A549 treated with Mapracorat at 1 μM for 4 hours (cell line): ENCODE measurements around the gene DDX54. TPM values are rescaled to one million over a fixed set of nuclear protein-coding genes. Genes with fewer than 3 reads are reported as not detected.

Source experiments
- total RNA-seq: library from RNA; stranded (reverse); fragments of 200-300 nt; extraction: Qiagen RNA extraction; gene quantifications from 5 replicates; pipeline ENCODE4 v1.2.3, GENCODE V29; 2022

The DDX54 gene, protein sequence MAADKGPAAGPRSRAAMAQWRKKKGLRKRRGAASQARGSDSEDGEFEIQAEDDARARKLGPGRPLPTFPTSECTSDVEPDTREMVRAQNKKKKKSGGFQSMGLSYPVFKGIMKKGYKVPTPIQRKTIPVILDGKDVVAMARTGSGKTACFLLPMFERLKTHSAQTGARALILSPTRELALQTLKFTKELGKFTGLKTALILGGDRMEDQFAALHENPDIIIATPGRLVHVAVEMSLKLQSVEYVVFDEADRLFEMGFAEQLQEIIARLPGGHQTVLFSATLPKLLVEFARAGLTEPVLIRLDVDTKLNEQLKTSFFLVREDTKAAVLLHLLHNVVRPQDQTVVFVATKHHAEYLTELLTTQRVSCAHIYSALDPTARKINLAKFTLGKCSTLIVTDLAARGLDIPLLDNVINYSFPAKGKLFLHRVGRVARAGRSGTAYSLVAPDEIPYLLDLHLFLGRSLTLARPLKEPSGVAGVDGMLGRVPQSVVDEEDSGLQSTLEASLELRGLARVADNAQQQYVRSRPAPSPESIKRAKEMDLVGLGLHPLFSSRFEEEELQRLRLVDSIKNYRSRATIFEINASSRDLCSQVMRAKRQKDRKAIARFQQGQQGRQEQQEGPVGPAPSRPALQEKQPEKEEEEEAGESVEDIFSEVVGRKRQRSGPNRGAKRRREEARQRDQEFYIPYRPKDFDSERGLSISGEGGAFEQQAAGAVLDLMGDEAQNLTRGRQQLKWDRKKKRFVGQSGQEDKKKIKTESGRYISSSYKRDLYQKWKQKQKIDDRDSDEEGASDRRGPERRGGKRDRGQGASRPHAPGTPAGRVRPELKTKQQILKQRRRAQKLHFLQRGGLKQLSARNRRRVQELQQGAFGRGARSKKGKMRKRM
- 51.6 to 79.0 TPM (median 74.9 TPM) in 5 replicates for total RNA-seq

DNA sequence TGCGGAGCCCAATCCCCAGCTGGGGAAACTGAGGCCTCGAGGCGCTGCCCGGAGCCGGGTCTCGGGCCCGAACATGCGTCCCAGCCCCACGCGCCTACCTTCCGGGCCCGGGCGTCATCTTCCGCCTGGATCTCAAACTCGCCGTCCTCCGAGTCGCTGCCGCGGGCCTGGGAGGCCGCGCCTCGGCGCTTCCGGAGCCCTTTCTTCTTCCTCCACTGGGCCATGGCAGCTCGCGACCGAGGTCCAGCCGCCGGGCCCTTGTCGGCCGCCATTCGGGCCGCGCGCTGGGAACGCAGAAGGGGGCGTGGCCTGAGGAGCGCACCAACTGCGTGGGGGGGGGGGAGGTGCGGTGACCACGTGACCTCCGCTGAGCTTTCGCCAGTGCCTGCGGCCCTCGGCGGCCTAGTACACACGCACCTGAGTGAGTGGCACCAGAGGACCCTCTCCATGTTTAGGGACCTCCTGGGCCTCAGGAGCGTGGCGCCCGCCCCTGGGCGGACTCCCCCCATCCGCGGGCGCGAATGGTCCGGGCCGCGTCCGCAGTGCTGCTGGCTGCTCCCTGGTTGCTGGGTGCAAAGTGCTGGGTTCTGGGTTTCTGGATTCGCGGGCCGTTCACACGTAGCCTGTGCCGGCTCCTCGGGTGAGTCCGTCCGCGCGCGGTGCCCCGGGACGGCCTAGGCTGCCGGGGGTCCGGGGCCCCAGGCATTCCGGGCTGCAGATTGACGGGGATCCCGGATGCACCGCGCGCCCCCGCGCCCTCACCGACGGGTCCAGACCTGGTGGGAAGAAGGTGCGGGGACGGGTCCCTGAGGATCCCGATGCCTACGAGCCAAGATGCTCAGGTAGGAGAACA, at the start of gene DDX54, which contains the start of gene RITA1:
TSS of gene DDX54 (minus strand) at position 299 of the 853 bp plus-strand sequence. CDS start at position 272, 27 bp downstream.
TSS of gene RITA1 (plus strand) at position 542 of the 853 bp plus-strand sequence. CDS start 1,026 bp downstream, outside the sequence.

DNA sequence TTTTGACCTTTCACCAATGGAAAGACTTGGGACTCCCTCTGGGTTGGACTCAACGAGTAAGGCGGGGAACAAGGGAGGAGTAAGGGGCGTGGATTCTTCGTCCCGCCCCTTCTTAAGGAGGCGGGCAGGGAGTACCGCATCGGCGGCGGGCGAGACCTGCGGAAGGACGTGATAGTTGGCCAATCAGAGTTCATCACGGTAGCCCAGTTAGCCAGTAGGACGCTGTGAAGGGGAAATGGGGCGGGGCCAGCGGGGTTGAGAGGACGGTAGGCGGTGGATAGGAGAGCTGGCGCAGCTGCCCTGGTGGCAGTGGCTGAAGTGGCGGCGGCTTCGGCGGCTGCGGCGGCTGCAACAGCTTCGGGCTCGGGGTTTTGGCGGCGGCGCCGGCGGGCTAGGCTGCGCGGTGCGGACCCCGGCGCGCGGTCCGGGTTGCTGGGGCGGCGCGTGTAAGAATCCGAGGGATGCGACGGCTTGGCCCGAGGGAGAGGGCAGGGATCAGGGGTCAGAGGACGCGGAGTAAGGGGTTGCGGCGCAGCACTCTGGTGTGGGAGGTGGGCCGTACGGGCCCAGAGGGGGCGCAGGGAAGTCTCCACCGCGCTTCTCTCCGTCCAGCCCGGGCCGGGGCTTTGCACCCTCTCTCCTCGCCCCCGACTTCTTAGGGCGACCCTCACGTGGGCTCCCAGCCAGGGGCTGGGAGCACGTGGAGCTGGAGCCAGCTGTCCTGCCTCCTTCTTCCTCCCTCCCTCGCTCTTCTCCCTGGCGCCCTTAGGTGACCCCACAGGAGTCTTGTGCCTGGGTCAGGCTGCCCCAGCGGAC, 36.1 kb upstream of the DDX54 start, which contains the start of gene TPCN1:
TSS of gene TPCN1 (plus strand) at position 284 of the 816 bp plus-strand sequence. CDS start 5,389 bp downstream, outside the sequence.

DNA sequence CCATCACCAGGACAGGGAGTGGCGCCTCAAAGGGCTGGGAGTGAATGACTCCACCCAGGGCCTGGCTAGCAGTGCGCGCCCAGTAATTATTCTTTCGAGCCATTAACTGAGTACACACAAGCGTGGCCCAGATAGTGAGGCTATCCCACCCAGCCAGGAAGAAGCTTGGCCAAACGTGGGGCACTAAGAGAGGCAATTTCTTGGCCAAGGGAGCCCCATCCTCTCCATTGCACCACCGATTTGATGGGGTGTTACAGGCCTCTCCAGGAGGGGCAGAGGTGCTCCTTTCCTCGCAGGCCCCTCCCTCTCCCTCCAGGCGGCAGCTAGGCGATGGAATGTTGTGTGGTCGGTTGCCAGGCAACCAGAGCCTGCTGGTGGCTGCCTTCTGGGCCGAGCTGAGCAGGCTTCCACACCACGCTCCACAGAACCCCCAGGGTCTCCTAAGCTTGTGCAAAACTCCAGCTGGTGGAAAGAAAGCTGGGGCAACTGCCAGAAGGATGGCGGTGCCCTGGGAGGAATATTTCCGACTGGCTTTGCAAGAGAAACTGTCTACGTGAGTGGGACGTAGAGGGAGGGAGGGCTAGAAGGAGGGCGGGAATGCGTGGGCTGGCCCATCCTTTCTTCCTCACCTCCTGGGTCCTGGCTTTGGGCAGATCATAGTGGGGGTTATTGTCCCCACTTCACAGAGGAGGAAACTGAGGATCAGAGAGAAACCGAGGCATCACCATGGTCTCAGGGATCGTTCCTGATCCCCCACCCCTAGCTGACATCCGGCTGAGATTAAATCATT, 35.7 kb downstream of the DDX54 start, which contains the start of gene CFAP73:
TSS of gene CFAP73 (plus strand) at position 364 of the 790 bp plus-strand sequence. CDS start at position 498, 134 bp downstream.

DNA sequence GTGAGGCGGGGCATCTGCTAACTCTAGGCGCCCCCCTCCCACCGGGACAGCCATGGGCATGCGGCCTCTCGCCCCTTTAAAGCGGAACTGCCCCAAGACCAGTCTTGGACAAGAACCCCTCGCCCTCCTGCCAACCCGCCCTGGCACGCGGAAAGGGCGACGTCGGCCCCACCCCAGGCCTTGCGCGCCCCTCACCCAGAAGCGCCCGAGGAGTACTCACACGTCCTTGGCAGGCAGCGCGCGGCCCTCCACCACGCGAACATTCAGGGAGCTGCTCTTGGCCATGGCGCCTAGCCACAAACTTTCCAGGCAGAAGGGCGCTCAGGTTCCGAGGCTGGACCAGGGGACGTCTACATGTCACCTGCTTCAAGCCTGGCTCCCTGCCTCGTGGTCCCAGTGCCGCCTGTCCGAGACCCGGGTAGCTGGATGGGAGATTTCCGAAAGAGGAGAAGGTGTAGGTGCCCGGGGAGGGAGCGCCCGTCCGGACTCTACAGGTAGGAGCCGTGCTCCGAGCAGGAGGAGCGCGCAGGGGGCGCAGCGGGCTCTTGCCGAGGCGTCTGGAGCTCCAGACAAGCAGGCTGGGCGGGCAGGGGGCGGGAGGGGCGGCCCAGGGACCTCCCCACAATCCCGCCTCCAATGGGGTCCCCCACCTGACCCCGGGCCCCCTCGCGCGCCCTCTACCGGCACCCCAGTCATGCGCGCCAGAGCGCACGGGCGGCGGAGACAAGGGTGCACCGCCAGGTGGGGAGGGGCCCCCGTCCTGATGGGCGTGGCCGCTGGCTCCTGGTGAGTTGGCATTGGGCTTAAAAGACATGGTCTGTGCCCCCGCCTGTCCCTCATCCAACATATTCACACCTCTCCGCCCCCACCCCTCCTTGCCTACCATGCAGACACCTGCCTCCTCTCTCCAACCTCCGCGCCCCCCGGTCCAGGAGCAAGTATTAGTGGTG, 49.8 kb downstream of the DDX54 start, which contains the start of gene RASAL1:
TSS of gene RASAL1 (minus strand) at position 584 of the 950 bp plus-strand sequence. CDS start at position 285, 299 bp downstream.

Other genes with a start within 250 kb of the DDX54 start
- gene OAS3, start 247.0 kb downstream of the DDX54 start, total RNA-seq, result 18.8 to 25.8 TPM (median 24.4 TPM) in 5 replicates
- gene OAS2, start 207.0 kb downstream of the DDX54 start, total RNA-seq, result 0.12 to 0.41 TPM (median 0.13 TPM) in 5 replicates
- gene DTX1, start 128.7 kb downstream of the DDX54 start, total RNA-seq, result 0.29 to 0.55 TPM (median 0.42 TPM) in 5 replicates
- gene RASAL1, start 49.7 kb downstream of the DDX54 start, total RNA-seq, result 0.32 to 0.56 TPM (median 0.46 TPM) in 5 replicates
- not detected in 5 replicates for gene CFAP73, start 35.8 kb downstream of the DDX54 start, total RNA-seq
- 24.1 to 33.5 TPM (median 32.9 TPM) in 5 replicates for gene RITA1, start 243 bp upstream of the DDX54 start, total RNA-seq
- gene TPCN1, start 36.0 kb upstream of the DDX54 start, total RNA-seq, result 15.6 to 19.8 TPM (median 18.3 TPM) in 5 replicates
- gene SLC8B1, start 149.6 kb upstream of the DDX54 start, total RNA-seq, result 7.0 to 11.0 TPM (median 9.7 TPM) in 5 replicates
- 27.1 to 35.1 TPM (median 32.5 TPM) in 5 replicates for gene PLBD2, start 173.1 kb upstream of the DDX54 start, total RNA-seq
- 0.29 to 2.7 TPM (median 1.8 TPM) in 5 replicates for gene SDS, start 218.4 kb upstream of the DDX54 start, total RNA-seq
- gene SDSL, start 236.9 kb upstream of the DDX54 start, total RNA-seq, result 20.4 to 30.6 TPM (median 27.8 TPM) in 5 replicates